KOPT-K1 (cell line): Measurements from ENCODE around the gene VSNL1.

Source experiments
- H3K27ac ChIP-seq: fragments of 200-600 bp; sonication (generic); 2 replicates; pipeline ENCODE4 v1.5.1; 2016; ENCODE audit warnings: antibody characterized with exemption, mild to moderate bottlenecking, low read depth, low read length; ENCODE audit not compliant: poor library complexity, severe bottlenecking
- H3K36me3 ChIP-seq: fragments of 200-600 bp; sonication (generic); 2 replicates; pipeline ENCODE4 v1.5.1; 2017; ENCODE audit warnings: antibody characterized with exemption, mild to moderate bottlenecking, low read length, moderate library complexity; ENCODE audit not compliant: insufficient read depth
- H3K9me3 ChIP-seq: fragments of 200-600 bp; sonication (generic); 2 replicates; pipeline ENCODE4 v1.5.1; 2017; ENCODE audit warnings: antibody characterized with exemption, low read length, mild to moderate bottlenecking; ENCODE audit not compliant: insufficient read depth, poor library complexity, severe bottlenecking

The VSNL1 gene

DNA sequence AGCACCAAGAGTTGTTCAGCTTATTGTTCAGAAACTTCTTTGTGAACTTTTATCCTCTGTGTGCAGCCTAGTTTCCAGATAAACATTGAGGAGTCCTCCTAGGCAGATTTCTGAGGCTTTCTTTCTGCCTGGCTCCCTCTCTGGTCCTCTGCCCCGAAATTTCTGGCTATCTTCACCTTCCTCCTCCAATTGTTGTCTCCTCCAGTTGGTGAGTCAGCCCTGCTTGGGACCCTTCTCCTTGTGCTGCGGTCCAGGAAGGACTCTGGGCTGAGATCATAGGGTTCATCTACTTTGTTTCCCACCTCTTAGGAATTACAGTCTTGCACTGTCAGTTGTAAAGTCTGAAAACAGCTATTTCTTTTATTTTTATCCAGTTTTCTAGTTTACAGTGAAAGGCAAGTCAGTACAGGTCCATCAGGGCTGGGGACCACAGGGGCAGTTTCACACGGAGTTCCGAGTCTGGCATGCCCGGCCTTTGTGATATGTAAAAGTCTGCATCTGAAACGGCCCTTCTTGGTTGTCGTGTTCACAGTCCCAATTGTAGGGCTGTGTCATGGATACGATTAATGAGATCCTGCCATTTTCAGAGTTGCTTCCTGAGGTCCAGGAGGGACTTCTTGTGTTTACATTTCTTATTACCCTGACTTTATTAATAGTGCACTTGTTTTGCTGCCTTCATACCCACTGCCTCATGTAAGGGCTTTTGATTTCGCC lies 112.3 kb downstream of the VSNL1 start:
- no peaks in the 10 kb centered on the region for H3K9me3 ChIP-seq
- H3K27ac ChIP-seq = no peak overlapping the region
- H3K36me3 ChIP-seq = no peaks in the 10 kb centered on the region; the same call in 1 of the 2 replicates

DNA sequence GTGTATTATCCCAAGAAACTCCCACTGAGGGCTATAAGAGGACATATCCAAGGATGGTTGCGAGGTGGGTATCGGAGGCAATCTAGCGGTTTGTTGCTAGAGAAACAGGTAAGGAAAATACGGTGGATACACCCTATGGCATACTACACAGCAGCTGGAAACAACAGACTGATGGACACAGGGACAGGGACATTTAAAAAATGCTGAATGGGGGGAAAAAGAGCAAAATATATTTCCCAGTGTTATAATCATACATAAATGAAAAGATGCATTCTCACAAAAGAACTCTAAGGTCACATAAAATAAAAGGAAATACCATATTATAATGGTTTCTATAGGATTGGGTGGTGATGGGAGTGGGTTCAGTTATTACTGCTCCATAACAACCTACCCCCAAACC lies 117.3 kb downstream of the VSNL1 start:
- Histone ChIP-seq H3K36me3 (peaks cover 15% of the 10 kb centered on the region), H3K27ac (no peak overlapping the region), H3K9me3 (no peaks in the 10 kb centered on the region)

DNA sequence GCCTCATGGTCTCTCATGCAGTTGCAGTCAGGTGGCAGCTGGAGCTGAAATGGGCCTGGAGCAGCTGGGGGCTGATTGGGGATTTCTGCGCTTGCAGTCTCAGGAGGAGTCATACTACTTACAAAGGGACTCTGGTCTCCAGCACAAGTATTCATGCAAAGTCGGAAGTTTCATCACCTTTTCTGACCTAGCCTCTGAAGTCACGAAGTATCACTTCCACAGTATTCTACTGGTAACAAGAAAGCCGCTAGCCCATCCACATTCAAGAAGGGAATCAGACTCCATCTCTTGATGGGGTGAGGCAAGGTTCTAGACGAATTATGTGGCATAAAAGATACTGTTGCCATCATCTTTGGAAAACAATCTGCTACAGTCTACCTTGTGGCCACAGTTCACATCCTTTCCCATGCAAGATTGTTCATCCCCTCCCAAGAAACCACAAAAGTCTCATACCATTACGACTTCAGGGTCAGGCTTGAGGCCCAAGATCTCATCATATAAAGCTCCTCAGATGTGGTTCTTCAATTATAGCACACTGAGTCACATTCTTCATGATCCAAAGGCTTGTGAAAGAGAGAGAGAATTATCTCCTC lies 117.9 kb downstream of the VSNL1 start:
- H3K9me3 ChIP-seq = no peaks in the 10 kb centered on the region
- no peak overlapping the region for H3K27ac ChIP-seq
- peaks cover 15% of the 10 kb centered on the region for H3K36me3 ChIP-seq

GRCh38 chr2:17660219-17660618 lies 119.7 kb downstream of the VSNL1 start:
- Histone ChIP-seq H3K36me3 (peaks cover 33% of the 10 kb centered on the region), H3K27ac (no peak overlapping the region), H3K9me3 (no peaks in the 10 kb centered on the region)

GRCh38 chr2:17661460-17661859 lies 121.0 kb downstream of the VSNL1 start:
- Histone ChIP-seq H3K27ac (no peak overlapping the region), H3K9me3 (no peaks in the 10 kb centered on the region), H3K36me3 (peaks cover 46% of the 10 kb centered on the region)

- peaks cover 58% of the 10 kb centered on the region for H3K36me3 ChIP-seq
- H3K27ac ChIP-seq = no peak overlapping the region
Measured at GRCh38 chr2:17662723-17663122, 122.2 kb downstream of the VSNL1 start.

DNA sequence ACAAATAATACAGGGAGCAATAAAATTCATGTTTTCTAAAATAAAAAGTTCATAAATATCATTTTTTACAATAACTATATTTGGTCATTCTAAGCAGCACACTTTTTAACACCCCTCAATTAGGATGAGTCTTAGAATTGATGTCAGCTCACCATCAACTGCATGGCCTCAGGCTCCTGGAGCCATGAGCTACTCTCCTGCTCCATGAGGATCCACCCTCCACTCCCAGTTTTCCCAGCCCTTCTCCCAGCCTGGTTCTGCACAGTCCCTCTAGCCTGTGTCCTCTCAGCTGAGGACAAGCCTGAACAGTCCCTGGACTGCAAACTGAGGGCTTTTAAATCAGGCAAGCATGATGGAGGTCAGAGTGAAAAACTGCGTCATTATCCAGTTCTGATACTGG lies 124.0 kb downstream of the VSNL1 start:
- H3K36me3 ChIP-seq = peaks cover 74% of the 10 kb centered on the region

More at GRCh38 chr2:17662723-17663122, 122.2 kb downstream of the VSNL1 start:
- H3K9me3 ChIP-seq = no peaks in the 10 kb centered on the region

GRCh38 chr2:17667898-17668297 lies 127.4 kb downstream of the VSNL1 start:
- Histone ChIP-seq H3K36me3 (peaks cover 75% of the 10 kb centered on the region), H3K9me3 (no peaks in the 10 kb centered on the region), H3K27ac (no peak overlapping the region)

More for the DNA sequence above, 124.0 kb downstream of the VSNL1 start:
- no peak overlapping the region for H3K27ac ChIP-seq
- H3K9me3 ChIP-seq = no peaks in the 10 kb centered on the region

DNA sequence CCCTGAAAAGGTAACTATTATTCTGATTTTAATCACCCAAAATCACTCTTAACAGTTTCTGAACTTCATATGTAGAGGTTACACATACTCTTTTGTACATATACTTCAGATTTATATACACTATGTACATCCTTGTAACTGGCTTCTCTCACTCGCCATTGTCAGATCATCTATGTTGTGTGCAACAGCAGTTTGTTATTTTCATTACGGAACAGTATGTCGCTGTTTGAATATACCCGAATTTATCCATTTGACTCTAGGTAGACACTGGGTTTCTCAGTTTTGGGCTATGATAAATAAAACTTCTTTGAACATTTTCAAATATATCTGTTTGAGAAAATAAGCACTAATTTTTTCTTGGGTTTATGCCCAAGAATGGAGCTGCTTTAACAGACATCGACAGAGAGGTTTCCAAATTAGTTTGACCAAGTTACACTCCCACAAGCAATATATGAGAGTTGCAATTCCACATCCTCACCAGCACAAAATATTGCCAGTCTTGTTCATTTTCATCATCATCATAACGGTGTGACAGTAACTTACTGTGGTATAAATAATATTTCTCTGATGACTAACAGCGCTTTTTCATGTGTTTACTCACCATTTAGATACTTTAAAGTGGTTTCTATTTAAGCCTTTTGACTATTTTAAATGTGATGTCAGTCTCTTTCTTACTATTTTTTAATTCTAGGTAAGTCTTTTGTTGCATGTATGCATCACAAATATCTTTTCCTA lies 132.3 kb downstream of the VSNL1 start:
- Histone ChIP-seq H3K36me3 (peaks cover 74% of the 10 kb centered on the region), H3K27ac (no peak overlapping the region), H3K9me3 (no peaks in the 10 kb centered on the region)

- Histone ChIP-seq H3K9me3 (no peaks in the 10 kb centered on the region), H3K36me3 (peaks cover 76% of the 10 kb centered on the region), H3K27ac (no peak overlapping the region)
Measured at GRCh38 chr2:17674817-17675216, 134.3 kb downstream of the VSNL1 start.

GRCh38 chr2:17680119-17680518 lies 139.6 kb downstream of the VSNL1 start:
- H3K36me3 ChIP-seq = peaks cover 98% of the 10 kb centered on the region
- H3K9me3 ChIP-seq = no peaks in the 10 kb centered on the region
- no peak overlapping the region for H3K27ac ChIP-seq

DNA sequence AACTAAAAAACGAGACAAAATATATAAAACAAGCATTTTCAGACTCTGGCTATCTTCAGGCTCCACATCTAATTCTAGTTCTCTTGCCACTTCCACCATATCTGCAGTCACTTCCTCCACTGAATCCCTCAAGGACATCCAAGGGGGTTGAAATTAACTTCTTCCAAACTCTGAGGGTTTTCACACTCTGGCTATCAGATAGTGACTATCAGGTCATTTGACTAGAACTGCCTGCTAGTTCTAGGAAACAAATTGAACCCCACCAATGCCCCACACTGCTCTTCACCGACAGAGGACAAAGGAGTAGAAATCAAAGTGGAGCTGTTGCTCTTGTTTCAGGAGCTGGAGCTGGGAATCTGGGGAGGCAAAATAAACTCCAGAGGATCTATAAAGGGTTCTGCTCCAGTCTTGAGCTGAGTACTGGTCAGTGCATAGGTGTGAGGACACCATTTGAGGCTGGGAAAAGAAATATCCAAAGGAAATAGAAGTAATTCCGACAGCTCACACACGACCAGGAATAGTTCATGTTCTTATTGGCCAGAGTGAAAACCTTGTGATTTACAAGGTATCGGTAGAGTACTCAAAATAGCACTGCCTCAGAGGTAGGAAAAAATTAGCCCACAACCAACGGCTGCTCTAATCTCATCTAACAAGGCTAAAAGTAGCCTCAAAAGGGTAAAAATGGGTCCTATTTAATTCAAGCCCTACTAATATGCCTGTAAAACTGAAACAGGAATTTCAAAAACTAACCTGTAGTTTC lies 141.8 kb downstream of the VSNL1 start:
- Histone ChIP-seq H3K9me3 (no peaks in the 10 kb centered on the region), H3K27ac (no peak overlapping the region), H3K36me3 (peaks cover 95% of the 10 kb centered on the region)

- Histone ChIP-seq H3K36me3 (peaks cover 96% of the 10 kb centered on the region), H3K9me3 (no peaks in the 10 kb centered on the region), H3K27ac (no peak overlapping the region)
Measured at GRCh38 chr2:17683981-17684380, 143.5 kb downstream of the VSNL1 start.

DNA sequence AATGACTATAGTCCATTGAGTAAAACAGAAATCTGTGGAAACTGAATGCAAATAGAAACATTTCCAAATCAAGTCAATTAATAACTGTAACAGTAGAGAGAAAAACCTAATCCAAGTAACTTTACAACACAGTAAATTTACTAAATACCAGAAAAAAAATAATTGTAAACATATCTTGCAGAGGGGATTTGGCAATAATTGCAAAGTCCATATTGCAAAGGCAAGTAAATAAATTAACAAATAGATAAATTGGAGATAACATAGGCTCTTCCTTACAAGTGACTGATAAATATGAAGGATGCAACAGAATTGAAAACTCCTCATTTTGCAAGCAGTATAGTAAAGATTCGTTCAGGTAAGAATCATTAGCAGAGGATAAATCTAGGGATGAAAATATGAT lies 148.1 kb downstream of the VSNL1 start:
- H3K27ac ChIP-seq = no peak overlapping the region
- H3K36me3 ChIP-seq = peaks cover 76% of the 10 kb centered on the region
- H3K9me3 ChIP-seq = no peaks in the 10 kb centered on the region

DNA sequence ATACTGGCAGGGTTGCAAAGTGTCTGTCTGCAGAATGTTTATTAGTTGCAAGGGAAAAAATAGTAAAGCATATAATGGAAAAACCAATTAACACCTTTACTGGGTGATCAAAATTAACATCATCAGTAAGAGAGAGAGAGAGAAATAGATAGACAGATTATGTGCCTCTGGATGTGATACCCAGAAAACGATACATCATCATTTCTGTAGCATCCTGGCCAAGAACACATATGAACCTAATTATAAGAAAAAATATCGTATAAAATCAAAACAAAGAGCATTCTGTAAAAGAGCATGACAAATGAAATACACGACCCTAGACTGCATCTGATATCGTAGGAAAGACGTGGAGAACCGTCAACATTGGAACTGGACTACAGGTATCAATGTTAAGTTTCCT lies 148.5 kb downstream of the VSNL1 start:
- no peaks in the 10 kb centered on the region for H3K9me3 ChIP-seq
- H3K27ac ChIP-seq = no peak overlapping the region
- peaks cover 76% of the 10 kb centered on the region for H3K36me3 ChIP-seq
